NCI-H2227 (cell line): ENCODE measurements around the gene TMEM108.

Source experiments
- DNase-seq: peaks from one replicate; lab custom pipeline; 2025; ENCODE audit not compliant: unreplicated experiment; lab: John Stamatoyannopoulos, UW

The TMEM108 gene

DNA sequence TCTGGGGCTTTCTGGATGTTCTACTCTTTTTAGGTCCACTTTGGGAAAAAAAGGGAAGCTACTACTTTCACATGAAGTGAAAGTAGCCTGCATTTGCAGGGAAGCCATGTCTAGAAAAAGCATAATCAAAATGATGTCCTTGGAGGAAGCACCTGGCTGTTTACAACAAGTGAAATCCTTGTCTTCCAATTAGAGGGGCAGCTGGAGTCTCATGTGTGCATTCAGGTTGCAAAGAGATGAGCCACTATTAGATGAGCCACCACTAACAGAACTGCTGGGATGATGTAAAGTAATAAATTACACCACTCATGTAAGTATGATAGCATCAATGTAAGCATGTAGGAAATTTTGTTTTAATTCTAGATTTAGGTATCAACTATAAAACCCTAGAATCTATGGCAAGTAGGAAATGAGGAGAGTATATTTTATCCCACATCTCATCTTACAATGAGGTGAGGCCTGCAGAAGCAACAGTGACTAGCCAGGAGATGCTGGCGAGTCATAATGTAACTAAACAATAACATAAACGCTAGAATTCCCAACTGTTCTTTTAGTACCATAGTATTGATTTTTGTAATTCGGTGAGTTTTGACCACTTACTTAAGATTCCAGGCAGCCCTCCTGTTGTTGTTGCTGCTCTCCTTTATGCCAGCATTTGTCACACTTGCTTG, 75.9 kb downstream of the TMEM108 start:
- no peak for DNase-seq

DNA sequence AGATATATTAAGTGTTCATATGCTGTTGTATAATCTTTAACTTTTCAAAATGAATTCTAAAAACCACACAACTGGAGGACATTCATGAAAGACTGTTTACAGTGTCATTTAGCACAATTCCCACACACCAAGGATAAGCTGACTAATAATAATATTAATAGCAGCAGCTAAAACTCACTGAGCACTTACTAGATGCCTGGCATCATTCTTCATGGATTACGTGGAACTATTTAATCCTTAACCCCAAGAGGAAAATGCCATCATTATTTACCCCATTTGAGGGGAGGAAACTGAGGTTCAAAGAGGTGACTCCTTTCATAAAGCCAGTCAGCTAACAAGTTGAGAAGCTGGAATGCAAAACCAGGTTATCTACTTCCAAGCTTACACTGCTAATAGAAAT, 77.0 kb downstream of the TMEM108 start:
- DNase-seq, result no peak

DNA sequence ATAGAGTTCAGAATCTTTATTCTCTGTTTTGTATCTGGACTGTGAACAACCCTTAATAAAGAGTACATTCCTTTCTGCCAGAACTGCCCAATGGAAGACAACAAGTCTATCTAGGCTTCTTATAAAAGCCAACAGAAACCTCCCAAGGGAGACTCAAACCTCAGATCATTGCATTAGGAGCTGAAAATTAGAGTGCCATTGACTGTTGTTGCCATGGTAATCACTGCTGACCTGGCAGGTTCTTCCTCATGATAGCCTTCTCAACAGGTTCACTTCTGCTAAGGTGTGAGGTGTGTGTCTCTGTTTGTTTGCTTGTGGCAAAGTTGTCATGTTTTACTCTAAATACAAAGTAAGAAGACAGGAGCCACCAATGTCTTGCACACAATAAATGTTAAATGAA, 79.2 kb downstream of the TMEM108 start:
- no peak for DNase-seq

DNA sequence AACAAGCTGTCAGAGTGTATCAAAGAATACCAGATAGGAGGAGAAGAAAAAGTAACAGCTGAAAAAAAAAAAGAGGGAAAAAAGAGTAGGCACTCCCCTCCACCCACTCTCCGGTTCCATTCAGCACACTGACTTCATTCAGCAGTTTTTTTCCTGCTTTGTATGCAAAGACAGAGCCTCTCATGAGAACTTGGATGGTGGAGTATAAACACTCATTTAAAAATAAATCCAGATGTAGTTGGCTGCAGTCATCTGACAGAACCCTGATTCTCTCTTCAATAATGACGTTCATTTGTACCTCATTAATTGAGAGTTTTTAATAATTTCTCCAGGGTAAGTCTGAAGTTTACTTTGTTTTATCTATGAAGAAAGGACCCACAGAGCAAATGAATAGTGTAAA, 81.0 kb downstream of the TMEM108 start:
- no peak for DNase-seq

GRCh38 chr3:133121450-133121849, 83.3 kb downstream of the TMEM108 start:
- peak; percentile 35 for DNase-seq

DNA sequence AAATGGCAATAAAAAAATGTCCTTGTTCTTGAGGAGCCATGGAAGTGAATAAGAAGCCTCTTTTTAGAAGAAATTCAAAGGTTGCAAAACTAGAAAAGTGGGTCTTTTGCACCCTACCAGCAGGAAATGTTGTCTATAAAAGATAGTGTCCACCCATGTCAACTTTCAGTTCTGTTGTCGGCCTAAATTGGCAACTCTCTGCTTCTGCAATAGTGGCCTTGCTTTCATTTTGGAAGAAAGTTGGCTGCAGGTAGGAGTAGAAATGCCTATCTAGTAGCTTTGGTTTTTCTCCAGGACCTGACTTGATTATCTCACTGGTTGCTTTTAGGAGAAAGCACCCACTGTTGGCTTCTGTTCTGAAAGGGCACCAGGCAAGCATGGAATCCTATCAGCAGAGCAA, 85.4 kb downstream of the TMEM108 start:
- DNase-seq, result no peak

- no peak for DNase-seq
These were observed 86.3 kb downstream of the TMEM108 start for GRCh38 chr3:133124511-133124910.

- DNase-seq, result no peak
These were observed 87.0 kb downstream of the TMEM108 start for GRCh38 chr3:133125171-133125570.

DNA sequence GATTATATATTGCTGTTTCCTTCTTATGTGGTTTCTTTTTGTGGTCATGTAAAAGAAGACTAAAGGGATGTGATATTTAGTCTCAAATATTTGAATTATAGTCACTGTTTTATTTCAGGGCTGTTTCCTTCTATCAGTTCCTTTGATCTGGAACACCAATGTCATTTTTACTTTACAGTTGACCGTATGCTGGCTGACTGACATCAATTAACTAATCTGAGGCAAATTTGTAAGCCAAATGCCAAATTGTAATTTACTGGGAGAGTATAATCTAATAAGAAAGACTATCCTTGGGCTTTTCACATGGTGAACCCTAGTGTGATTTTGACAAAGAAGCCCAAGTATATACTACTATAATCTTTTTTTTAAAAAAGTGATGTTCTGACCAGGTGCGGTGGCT, 87.6 kb downstream of the TMEM108 start:
- DNase-seq, result no peak

GRCh38 chr3:133127381-133127780, 89.2 kb downstream of the TMEM108 start:
- no peak for DNase-seq

DNA sequence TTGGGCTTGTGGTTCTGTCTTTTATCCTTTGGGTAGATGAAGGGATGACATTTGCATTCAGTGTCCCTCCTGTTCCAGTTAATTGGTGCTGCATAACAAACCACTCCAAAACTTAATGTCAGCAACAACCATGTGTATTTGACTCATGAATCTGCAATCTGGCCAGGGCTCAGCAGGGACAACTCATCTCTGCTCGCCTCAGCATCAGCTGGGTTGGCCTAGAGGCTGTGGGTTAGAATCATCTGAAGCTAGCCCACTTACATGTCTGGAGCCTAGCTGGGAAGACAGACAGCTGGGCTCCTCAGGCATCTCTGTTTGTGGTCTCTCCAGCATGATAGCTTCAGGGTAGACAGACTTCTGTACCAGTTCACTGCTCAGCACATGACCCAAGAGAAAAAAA, 92.0 kb downstream of the TMEM108 start:
- no peak for DNase-seq

GRCh38 chr3:133135306-133135705, 97.1 kb downstream of the TMEM108 start:
- peak; percentile 84 for DNase-seq

GRCh38 chr3:133136114-133137041, 98.2 kb downstream of the TMEM108 start:
- peak; percentile 30 for DNase-seq

DNA sequence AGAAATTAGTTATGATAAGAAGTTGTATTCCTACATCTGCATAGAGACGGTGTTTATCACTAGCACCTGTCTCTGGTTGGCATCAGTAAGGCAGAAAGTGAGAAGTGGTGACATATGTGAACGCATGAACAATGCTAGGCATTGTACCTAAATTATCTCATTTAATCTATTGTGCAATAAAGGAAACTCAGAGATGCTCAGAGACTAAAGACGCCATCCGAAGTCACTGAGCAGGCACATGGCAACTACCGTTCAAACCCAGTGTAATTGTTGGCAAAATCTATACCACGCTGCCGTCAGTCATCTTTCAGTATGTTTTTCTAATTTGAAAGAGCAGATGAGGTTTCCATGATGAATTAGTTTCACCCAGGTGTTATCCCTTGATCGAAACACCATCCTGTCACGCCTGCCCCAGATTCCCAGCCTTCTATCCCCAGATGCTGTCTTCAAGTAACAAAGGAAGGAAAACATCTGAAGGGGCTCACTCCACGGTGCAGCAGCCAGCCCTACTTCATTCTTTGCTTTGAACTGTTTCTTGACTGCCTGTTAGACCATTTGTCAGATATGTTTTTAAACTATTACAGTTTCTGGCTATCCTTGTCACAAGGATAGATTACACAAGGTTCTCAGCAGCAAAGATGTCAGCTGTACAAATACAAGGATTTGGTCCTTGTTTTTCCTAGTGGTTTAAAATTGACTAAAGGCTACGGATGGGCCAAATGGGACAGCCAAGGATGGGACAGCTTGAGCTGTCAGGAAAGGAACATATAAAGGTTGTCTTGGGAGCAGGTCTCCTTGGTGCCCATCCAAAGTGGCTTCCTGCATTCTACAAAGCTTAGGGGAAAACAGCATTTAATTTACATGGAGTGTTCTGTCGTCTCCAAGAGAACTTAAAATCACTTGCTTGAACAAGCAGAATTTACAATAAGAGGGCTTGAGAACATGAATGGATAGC, 99.1 kb downstream of the TMEM108 start:
- DNase-seq, result no peak

- no peak for DNase-seq
These were observed 99.8 kb downstream of the TMEM108 start for GRCh38 chr3:133138017-133138416.

GRCh38 chr3:133152056-133152455, 113.9 kb downstream of the TMEM108 start:
- no peak for DNase-seq

DNA sequence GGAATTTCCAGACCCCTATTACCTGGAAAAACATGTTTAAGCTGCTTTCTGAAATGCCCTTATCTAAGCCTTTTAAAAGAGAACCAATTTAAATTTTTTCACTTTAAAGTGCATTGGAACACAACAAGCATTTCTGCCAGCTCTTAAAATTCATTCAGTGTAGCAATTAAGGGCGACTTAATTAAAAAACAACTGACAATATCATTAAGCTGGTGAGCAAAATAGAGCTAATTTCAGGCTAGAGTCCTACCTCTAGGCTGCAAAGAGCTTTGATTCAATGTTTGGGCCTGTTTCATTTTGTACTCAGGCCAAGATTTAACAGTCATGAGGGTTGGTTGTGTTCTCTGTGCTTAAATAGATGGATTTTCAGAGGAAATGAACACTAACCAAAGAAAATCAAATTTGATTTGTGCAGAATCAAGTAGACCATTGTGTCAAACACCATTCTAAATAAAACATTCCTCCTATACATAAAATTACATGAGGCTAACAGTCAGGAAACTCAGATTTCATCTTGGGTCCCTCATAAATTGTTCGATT, 114.6 kb downstream of the TMEM108 start:
- DNase-seq, result no peak

DNA sequence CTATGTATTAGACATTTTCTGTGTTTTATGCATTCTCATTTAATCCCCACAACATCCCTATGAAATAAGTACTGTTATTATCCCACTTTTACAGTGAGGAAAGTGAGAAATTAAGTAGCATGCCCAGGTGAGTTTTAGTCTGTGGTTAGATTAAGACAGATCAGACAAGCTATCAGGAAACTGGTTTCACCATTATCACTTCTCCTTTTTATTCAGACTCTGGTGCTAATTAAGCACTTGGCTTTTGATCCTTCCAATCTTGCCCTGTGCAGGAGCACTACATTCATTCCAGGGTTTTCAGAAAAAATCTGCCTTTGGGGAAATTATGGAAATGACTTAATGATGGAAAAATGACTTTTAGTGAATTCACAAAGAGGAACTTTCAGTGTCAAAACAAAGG, 115.2 kb downstream of the TMEM108 start:
- DNase-seq, result no peak

DNA sequence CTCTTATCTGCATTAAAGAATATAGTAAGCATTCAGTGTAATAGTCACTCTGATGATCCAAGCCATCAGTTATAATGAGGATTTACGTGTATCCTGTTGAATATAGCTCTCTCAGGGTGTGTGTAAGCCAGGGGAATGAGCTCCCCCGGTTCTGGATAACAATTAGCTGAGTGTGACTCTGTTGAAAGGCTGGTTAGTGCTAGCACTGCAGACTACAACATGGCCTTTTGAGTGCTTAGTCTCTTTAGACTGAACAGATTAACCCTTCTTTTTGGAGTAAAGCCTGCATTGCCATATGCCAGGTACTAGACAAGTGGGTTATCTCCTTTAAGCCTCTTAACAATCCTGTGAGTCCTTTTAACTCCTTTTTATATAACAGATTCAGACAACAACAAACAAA, 119.5 kb downstream of the TMEM108 start:
- no peak for DNase-seq

DNA sequence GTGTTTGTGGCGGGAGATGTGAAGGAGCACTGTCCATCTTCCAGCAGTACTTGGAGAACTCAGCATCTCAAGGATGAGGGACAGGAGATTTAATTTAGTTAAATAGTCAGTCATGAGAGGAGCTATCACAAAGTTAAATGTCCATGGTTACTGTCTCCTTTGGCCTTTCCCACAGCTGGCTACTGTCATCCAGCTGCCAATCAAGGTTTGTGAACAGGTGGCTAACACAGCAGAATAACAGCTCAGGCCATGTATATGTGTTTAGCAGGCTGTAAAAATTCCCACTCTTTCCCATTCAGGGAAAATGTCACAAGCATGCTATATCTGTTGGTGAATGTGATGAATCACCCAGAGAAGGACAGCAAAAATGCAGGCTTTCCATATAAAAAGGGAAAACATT, 120.5 kb downstream of the TMEM108 start:
- DNase-seq, result no peak
